HEK293 (cell line): Measurements from ENCODE around the gene SPINK4.

Experiments
- GLIS2 ChIP-seq: fragments of 450-650 bp; formaldehyde crosslinking; IDR thresholded peaks from 2 replicates; pipeline ENCODE4 v1.5.1; 2016; ENCODE audit warnings: missing biosample characterization, missing genetic modification characterization
- HOXD13 ChIP-seq: sonication (generic); formaldehyde crosslinking; IDR thresholded peaks from 2 replicates; pipeline ENCODE4 v1.8.0; 2022; ENCODE audit warnings: missing genetic modification reagents, borderline replicate concordance
- MZF1 ChIP-seq: fragments of 450-650 bp; formaldehyde crosslinking; IDR thresholded peaks from 2 replicates; pipeline ENCODE4 v1.5.1; 2017; ENCODE audit warnings: missing biosample characterization, missing genetic modification characterization, borderline replicate concordance
- SCRT2 ChIP-seq: fragments of 450-650 bp; formaldehyde crosslinking; IDR thresholded peaks from 2 replicates; pipeline ENCODE4 v1.5.1; 2016; ENCODE audit warnings: missing biosample characterization, missing genetic modification characterization
- SETDB1 ChIP-seq: IDR thresholded peaks from one replicate; pipeline ENCODE4 v1.6.1; 2017; ENCODE audit warnings: mild to moderate bottlenecking, low read length, moderate library complexity, mixed read lengths; ENCODE audit not compliant: insufficient read length
- SP3 ChIP-seq: fragments of 450-650 bp; formaldehyde crosslinking; IDR thresholded peaks from 2 replicates; pipeline ENCODE4 v1.5.1; 2016; ENCODE audit warnings: missing biosample characterization, missing genetic modification characterization
- SP7 ChIP-seq: fragments of 450-650 bp; formaldehyde crosslinking; IDR thresholded peaks from 2 replicates; pipeline ENCODE4 v1.5.1; 2016; ENCODE audit warnings: missing biosample characterization, missing genetic modification characterization
- YY2 ChIP-seq: fragments of 450-650 bp; formaldehyde crosslinking; IDR thresholded peaks from 2 replicates; pipeline ENCODE4 v1.5.1; 2016; ENCODE audit warnings: missing biosample characterization, missing genetic modification characterization
- ZFHX2 ChIP-seq: fragments of 450-650 bp; formaldehyde crosslinking; conservative IDR thresholded peaks from 2 replicates; pipeline ENCODE4 v1.5.1; 2016; ENCODE audit warnings: missing biosample characterization, missing genetic modification characterization
- ZFP37 ChIP-seq: fragments of 450-650 bp; formaldehyde crosslinking; IDR thresholded peaks from 2 replicates; pipeline ENCODE4 v1.5.1; 2016; ENCODE audit warnings: missing biosample characterization, missing genetic modification characterization
- ZNF2 ChIP-seq: fragments of 450-650 bp; formaldehyde crosslinking; IDR thresholded peaks from 2 replicates; pipeline ENCODE4 v1.5.1; 2016; ENCODE audit warnings: missing biosample characterization, missing genetic modification characterization
- ZNF266 ChIP-seq: fragments of 450-650 bp; formaldehyde crosslinking; IDR thresholded peaks from 2 replicates; pipeline ENCODE4 v1.5.1; 2016; ENCODE audit warnings: missing biosample characterization, missing genetic modification characterization, low read depth
- ZNF302 ChIP-seq: fragments of 450-650 bp; formaldehyde crosslinking; IDR thresholded peaks from 2 replicates; pipeline ENCODE4 v1.5.1; 2016; ENCODE audit warnings: missing biosample characterization, missing genetic modification characterization, low read depth
- ZNF324 ChIP-seq: fragments of 450-650 bp; formaldehyde crosslinking; IDR thresholded peaks from 2 replicates; pipeline ENCODE4 v1.5.1; 2016; ENCODE audit warnings: missing biosample characterization, missing genetic modification characterization
- ZNF354C ChIP-seq: fragments of 450-650 bp; formaldehyde crosslinking; IDR thresholded peaks from 2 replicates; pipeline ENCODE4 v1.5.1; 2016; ENCODE audit warnings: missing biosample characterization, missing genetic modification characterization, low read depth, borderline replicate concordance
- ZNF366 ChIP-seq: fragments of 450-650 bp; formaldehyde crosslinking; conservative IDR thresholded peaks from 2 replicates; pipeline ENCODE4 v1.5.1; 2016; ENCODE audit warnings: missing biosample characterization, missing genetic modification characterization
- ZNF501 ChIP-seq: fragments of 450-650 bp; formaldehyde crosslinking; IDR thresholded peaks from 2 replicates; pipeline ENCODE4 v1.5.1; 2016; ENCODE audit warnings: missing biosample characterization, missing genetic modification characterization
- ZNF558 ChIP-seq: fragments of 450-650 bp; formaldehyde crosslinking; IDR thresholded peaks from 2 replicates; pipeline ENCODE4 v1.5.1; 2016; ENCODE audit warnings: missing biosample characterization, missing genetic modification characterization
- ZNF561 ChIP-seq: fragments of 450-650 bp; IDR thresholded peaks from 2 replicates; pipeline ENCODE4 v1.5.1; 2018; ENCODE audit warnings: missing biosample characterization, missing genetic modification characterization, borderline replicate concordance
- ZNF596 ChIP-seq: fragments of 450-650 bp; IDR thresholded peaks from 2 replicates; pipeline ENCODE4 v1.5.0; 2018; ENCODE audit warnings: missing biosample characterization, mild to moderate bottlenecking, missing genetic modification characterization, moderate library complexity
- ZNF629 ChIP-seq: fragments of 450-650 bp; formaldehyde crosslinking; IDR thresholded peaks from 2 replicates; pipeline ENCODE4 v1.5.1; 2017; ENCODE audit warnings: missing biosample characterization, missing genetic modification characterization
- ZNF677 ChIP-seq: fragments of 450-650 bp; IDR thresholded peaks from 2 replicates; pipeline ENCODE4 v1.5.0; 2018; ENCODE audit warnings: missing biosample characterization, mild to moderate bottlenecking, missing genetic modification characterization, moderate library complexity
- ZNF76 ChIP-seq: fragments of 450-650 bp; formaldehyde crosslinking; IDR thresholded peaks from 2 replicates; pipeline ENCODE4; 2016; ENCODE audit warnings: low read depth, missing biosample characterization, missing genetic modification characterization, borderline replicate concordance
- ZNF777 ChIP-seq: fragments of 450-650 bp; formaldehyde crosslinking; IDR thresholded peaks from 2 replicates; pipeline ENCODE4 v1.5.1; 2017; ENCODE audit warnings: missing biosample characterization, missing genetic modification characterization, borderline replicate concordance
- ZNF843 ChIP-seq: fragments of 450-650 bp; formaldehyde crosslinking; IDR thresholded peaks from 2 replicates; pipeline ENCODE4 v1.5.1; 2016; ENCODE audit warnings: missing biosample characterization, missing genetic modification characterization
- ZXDB ChIP-seq: fragments of 450-650 bp; formaldehyde crosslinking; IDR thresholded peaks from 2 replicates; pipeline ENCODE4 v1.5.1; 2016; ENCODE audit warnings: missing biosample characterization, missing genetic modification characterization
- TF ChIP-seq, protein P1 (sequence below): fragments of 450-650 bp; formaldehyde crosslinking; IDR thresholded peaks from 2 replicates; pipeline ENCODE4 v1.5.1; 2016; ENCODE audit warnings: missing biosample characterization, missing genetic modification characterization, borderline replicate concordance
- TF ChIP-seq, protein P2 (sequence below): fragments of 450-650 bp; formaldehyde crosslinking; IDR thresholded peaks from 2 replicates; pipeline ENCODE4 v1.5.1; 2016; ENCODE audit warnings: missing biosample characterization, missing genetic modification characterization, borderline replicate concordance
- TF ChIP-seq, protein P3 (sequence below): sonication (generic); formaldehyde crosslinking; IDR thresholded peaks from 2 replicates; pipeline ENCODE4 v1.8.1; 2022; ENCODE audit warnings: mild to moderate bottlenecking, moderate library complexity, missing genetic modification reagents

Gene SPINK4

DNA sequence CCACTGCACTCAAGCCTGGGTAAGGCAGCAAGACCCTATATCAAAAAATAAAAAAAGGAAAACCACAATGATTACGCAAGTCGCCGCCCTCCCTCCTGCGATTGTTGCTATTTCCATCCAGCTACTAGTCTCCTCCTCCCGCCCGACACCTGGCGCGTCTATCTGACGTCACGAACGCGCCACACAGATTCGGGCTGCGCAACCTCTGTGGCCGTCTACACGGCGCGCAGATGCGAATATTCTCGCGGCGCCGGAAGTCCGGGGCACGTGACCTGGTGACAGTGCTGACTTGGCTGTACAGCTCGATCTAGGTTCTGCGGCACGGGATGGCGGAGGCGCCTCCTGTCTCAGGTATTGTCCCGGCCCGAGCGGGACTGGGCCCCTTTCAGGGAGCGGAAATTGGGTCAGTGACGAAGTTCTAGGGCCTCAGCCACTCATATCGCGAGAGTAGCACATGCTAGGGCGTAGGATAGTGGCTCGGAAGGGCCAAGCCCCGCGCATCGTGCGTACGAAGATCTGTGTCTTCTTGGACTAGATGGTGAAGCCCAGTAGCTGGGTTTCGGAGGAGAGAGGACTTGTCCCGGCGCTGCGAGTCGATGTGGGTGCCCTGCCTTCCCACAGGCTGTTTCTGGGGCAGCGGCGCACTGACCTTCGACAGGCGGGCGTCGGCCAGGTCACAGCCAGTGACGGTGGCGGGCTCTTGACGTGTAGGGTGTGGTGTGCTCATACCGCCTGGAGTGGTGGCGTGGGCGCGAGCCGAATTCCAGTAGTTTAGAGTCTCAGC lies 50.5 kb downstream of the SPINK4 start, which contains the start of gene NFX1 (continued):
- TF ChIP-seq ZFP37 (tag by site-specific recombination), result 0 out of 2 replicates have a peak, but pooled peaks have one; percentile 50
- peak; percentile 67 for TF ChIP-seq ZXDB (tag by site-specific recombination)
- peak; percentile 3; the same call in 1 of the 2 replicates for TF ChIP-seq ZNF558
- peak; percentile 82 for TF ChIP-seq SP3 (tag by site-specific recombination)
- TF ChIP-seq ZNF677, result no peak
- no peak for TF ChIP-seq MZF1
- TF ChIP-seq ZNF354C, result no peak
- peak; percentile 84 for TF ChIP-seq ZNF501
- TF ChIP-seq SETDB1, result peak; percentile 18
- TF ChIP-seq, protein P1, sequence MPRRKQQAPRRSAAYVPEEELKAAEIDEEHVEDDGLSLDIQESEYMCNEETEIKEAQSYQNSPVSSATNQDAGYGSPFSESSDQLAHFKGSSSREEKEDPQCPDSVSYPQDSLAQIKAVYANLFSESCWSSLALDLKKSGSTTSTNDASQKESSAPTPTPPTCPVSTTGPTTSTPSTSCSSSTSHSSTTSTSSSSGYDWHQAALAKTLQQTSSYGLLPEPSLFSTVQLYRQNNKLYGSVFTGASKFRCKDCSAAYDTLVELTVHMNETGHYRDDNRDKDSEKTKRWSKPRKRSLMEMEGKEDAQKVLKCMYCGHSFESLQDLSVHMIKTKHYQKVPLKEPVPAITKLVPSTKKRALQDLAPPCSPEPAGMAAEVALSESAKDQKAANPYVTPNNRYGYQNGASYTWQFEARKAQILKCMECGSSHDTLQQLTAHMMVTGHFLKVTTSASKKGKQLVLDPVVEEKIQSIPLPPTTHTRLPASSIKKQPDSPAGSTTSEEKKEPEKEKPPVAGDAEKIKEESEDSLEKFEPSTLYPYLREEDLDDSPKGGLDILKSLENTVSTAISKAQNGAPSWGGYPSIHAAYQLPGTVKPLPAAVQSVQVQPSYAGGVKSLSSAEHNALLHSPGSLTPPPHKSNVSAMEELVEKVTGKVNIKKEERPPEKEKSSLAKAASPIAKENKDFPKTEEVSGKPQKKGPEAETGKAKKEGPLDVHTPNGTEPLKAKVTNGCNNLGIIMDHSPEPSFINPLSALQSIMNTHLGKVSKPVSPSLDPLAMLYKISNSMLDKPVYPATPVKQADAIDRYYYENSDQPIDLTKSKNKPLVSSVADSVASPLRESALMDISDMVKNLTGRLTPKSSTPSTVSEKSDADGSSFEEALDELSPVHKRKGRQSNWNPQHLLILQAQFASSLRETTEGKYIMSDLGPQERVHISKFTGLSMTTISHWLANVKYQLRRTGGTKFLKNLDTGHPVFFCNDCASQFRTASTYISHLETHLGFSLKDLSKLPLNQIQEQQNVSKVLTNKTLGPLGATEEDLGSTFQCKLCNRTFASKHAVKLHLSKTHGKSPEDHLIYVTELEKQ, result no peak
- TF ChIP-seq ZNF843, result 0 out of 2 replicates have a peak, but pooled peaks have one; percentile 8
- TF ChIP-seq SP7, result peak; percentile 76
- no peak for TF ChIP-seq ZNF302 (tag by site-specific recombination)
- peak; percentile 78 for TF ChIP-seq ZNF2 (tag by site-specific recombination)
- no peak for TF ChIP-seq ZNF561
- TF ChIP-seq ZNF777 (tag by site-specific recombination), result no peak
- TF ChIP-seq, protein P2, sequence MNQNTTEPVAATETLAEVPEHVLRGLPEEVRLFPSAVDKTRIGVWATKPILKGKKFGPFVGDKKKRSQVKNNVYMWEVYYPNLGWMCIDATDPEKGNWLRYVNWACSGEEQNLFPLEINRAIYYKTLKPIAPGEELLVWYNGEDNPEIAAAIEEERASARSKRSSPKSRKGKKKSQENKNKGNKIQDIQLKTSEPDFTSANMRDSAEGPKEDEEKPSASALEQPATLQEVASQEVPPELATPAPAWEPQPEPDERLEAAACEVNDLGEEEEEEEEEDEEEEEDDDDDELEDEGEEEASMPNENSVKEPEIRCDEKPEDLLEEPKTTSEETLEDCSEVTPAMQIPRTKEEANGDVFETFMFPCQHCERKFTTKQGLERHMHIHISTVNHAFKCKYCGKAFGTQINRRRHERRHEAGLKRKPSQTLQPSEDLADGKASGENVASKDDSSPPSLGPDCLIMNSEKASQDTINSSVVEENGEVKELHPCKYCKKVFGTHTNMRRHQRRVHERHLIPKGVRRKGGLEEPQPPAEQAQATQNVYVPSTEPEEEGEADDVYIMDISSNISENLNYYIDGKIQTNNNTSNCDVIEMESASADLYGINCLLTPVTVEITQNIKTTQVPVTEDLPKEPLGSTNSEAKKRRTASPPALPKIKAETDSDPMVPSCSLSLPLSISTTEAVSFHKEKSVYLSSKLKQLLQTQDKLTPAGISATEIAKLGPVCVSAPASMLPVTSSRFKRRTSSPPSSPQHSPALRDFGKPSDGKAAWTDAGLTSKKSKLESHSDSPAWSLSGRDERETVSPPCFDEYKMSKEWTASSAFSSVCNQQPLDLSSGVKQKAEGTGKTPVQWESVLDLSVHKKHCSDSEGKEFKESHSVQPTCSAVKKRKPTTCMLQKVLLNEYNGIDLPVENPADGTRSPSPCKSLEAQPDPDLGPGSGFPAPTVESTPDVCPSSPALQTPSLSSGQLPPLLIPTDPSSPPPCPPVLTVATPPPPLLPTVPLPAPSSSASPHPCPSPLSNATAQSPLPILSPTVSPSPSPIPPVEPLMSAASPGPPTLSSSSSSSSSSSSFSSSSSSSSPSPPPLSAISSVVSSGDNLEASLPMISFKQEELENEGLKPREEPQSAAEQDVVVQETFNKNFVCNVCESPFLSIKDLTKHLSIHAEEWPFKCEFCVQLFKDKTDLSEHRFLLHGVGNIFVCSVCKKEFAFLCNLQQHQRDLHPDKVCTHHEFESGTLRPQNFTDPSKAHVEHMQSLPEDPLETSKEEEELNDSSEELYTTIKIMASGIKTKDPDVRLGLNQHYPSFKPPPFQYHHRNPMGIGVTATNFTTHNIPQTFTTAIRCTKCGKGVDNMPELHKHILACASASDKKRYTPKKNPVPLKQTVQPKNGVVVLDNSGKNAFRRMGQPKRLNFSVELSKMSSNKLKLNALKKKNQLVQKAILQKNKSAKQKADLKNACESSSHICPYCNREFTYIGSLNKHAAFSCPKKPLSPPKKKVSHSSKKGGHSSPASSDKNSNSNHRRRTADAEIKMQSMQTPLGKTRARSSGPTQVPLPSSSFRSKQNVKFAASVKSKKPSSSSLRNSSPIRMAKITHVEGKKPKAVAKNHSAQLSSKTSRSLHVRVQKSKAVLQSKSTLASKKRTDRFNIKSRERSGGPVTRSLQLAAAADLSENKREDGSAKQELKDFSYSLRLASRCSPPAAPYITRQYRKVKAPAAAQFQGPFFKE (tag by site-specific recombination), result no peak
- TF ChIP-seq ZFHX2 (tag by site-specific recombination), result peak; percentile 83
- TF ChIP-seq ZNF629 (tag by site-specific recombination), result peak; percentile 95
- TF ChIP-seq ZNF596 (tag by site-specific recombination), result no peak
- TF ChIP-seq HOXD13 (CRISPR knock-in tag), result no peak
- no peak for TF ChIP-seq ZNF266 (tag by site-specific recombination)
- TF ChIP-seq ZNF324 (tag by site-specific recombination), result peak; percentile 90
- no peak for TF ChIP-seq GLIS2 (tag by site-specific recombination)
- TF ChIP-seq ZNF366, result peak; percentile 92
- peak; percentile 55; the same call in 1 of the 2 replicates for TF ChIP-seq ZNF76 (tag by site-specific recombination)
- peak; percentile 69 for TF ChIP-seq YY2
- peak; percentile 82 for TF ChIP-seq SCRT2
- TF ChIP-seq, protein P3, sequence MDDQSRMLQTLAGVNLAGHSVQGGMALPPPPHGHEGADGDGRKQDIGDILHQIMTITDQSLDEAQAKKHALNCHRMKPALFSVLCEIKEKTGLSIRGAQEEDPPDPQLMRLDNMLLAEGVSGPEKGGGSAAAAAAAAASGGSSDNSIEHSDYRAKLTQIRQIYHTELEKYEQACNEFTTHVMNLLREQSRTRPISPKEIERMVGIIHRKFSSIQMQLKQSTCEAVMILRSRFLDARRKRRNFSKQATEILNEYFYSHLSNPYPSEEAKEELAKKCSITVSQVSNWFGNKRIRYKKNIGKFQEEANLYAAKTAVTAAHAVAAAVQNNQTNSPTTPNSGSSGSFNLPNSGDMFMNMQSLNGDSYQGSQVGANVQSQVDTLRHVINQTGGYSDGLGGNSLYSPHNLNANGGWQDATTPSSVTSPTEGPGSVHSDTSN, result peak; percentile 64; the same call in 1 of the 2 replicates
